Measurements from ENCODE around the gene THOC2. TPM values are rescaled to one million over a fixed set of nuclear protein-coding genes. Genes with fewer than 3 reads are reported as not detected.
"Not testable (repeated sequence)": the region's sequence is repeated elsewhere in the genome, so short reads cannot be mapped to it uniquely, and the experiment has no call there.

The THOC2 gene
- total RNA-seq, 1 experiment from 2014 or later, result 30.6 TPM

DNA sequence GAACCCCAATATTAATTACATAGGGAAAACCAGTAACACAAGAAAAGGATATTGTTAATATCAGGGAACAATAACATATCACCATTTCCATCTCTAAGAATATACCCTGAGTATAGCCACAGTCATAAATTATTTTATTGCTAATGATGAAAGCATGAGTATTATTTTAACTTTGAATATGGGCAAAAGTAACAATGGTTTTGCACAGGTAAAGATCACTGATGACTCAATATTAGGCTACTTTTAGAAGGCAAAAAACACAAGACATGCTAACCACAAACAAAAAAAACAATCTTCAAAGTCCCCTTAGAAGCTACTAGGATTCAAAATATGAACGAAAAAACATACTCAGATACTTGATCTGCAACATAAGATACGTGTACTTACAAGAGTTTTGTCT is 36.5 kb downstream of the THOC2 start:
- Histone ChIP-seq H3K36me3 (peaks cover 10% of the 10 kb centered on the region), H3K9me3 (no peaks in the 10 kb centered on the region), H3K4me3 (no peak overlapping the region), H3K27me3 (no peaks in the 10 kb centered on the region)
- DNase-seq, result no peak

DNA sequence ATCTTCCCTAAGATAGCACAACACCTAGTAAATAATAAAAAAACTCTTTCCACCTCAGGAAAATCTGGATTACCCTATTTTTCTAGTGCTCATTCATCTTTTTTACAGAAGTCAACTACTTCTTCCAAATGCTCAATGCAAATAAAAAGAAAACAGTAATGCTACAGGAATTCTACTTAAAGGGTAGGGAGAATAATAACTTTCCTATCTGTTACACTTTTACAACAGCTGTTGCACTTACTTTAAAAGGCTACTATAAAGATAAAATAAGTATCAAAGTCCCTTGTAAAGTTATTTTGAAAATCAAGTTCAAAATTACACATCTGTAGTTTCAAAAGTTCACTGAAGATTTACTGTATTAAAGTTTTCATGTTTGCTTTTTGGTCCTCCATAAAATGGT is 37.6 kb downstream of the THOC2 start:
- Histone ChIP-seq H3K4me3 (no peak overlapping the region), H3K27me3 (no peaks in the 10 kb centered on the region), H3K9me3 (no peaks in the 10 kb centered on the region), H3K36me3 (peaks cover 10% of the 10 kb centered on the region)
- DNase-seq, result no peak

DNA sequence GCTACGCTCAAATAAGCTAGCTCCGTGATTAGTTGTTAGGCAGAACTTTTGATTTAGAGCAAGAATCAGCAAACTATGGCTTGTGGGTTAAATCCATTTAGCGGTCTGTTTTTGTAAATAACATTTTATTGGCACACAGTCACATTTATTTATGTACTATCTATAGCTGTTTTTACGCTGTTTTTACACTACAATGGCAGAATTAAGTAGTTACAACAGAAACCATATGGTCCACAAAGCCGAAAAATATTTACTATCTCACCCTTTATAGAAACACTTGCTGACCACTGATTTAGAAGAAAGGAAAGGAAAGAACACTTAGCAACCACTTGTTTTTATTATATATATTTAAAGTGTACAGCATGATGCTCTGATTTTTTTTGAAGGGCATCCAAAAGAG is 41.1 kb downstream of the THOC2 start:
- Histone ChIP-seq H3K4me3 (no peak overlapping the region), H3K27me3 (no peaks in the 10 kb centered on the region), H3K9me3 (no peaks in the 10 kb centered on the region), H3K36me3 (peaks cover 10% of the 10 kb centered on the region)
- DNase-seq, result no peak

DNA sequence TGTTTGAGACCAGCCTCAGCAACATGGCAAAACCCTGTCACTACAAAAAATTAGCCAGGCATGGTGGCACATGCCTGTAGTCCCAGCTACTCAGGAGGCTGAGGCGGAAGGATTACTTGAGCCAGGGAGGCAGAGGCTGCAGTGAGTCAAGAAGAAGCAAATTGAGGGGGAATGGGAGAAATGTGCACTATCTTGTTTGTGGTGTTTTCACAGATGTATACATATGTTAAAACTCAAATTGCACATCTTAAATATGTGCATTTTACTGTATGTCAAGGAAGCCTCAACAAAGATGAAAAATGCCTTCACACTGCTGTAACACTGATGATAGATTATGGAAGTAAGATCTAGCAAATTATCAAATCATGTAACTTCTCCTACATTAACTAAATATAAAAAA is 44.3 kb downstream of the THOC2 start:
- no peak for DNase-seq

DNA sequence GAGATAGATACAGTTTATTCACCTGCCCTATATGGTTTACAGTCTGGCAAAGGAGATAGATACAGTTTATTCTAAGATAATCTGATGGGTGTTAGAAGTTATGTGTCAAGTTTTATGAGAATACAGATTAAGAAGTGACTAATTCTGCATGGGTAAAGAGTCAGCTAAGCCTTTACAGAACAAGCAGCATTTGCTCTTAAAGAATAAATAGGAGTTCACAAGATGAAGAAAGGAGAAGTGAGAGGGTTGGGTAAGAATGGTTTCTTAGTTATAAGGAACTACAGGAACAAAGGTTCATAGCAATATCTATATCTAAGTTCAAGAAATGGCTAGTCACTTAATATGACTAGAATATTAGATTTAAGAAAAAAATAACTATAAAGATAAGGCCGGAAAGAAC is 47.6 kb downstream of the THOC2 start:
- no peak for DNase-seq
- H3K27me3 ChIP-seq, result no peaks in the 10 kb centered on the region
- H3K36me3 ChIP-seq, result peaks cover 23% of the 10 kb centered on the region
- no peak overlapping the region for H3K4me3 ChIP-seq
- H3K9me3 ChIP-seq, result no peaks in the 10 kb centered on the region

More for the DNA sequence above, 44.3 kb downstream of the THOC2 start:
- Histone ChIP-seq H3K27me3 (no peaks in the 10 kb centered on the region), H3K9me3 (no peaks in the 10 kb centered on the region), H3K36me3 (peaks cover 18% of the 10 kb centered on the region), H3K4me3 (no peak overlapping the region)

DNA sequence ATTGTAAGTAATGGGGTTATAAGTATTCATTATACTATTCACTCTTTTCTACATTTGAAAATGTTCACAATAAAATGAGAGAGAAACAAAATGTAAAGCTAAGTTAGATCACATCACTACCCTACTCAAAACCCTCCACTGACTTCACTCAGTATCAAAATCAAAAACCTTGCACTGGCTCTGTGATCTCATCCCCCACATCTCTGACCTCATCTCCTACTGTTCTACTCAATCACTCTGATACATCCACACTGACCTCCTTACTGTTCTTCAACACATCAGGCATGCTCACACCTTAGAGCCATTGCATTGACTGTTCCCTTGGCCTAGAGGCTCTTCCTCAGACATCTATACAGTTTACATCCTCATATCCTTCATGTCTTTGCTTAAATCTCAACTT is 50.7 kb downstream of the THOC2 start:
- Histone ChIP-seq H3K9me3 (no peaks in the 10 kb centered on the region), H3K4me3 (no peak overlapping the region), H3K27me3 (no peaks in the 10 kb centered on the region), H3K36me3 (peaks cover 25% of the 10 kb centered on the region)
- no peak for DNase-seq

DNA sequence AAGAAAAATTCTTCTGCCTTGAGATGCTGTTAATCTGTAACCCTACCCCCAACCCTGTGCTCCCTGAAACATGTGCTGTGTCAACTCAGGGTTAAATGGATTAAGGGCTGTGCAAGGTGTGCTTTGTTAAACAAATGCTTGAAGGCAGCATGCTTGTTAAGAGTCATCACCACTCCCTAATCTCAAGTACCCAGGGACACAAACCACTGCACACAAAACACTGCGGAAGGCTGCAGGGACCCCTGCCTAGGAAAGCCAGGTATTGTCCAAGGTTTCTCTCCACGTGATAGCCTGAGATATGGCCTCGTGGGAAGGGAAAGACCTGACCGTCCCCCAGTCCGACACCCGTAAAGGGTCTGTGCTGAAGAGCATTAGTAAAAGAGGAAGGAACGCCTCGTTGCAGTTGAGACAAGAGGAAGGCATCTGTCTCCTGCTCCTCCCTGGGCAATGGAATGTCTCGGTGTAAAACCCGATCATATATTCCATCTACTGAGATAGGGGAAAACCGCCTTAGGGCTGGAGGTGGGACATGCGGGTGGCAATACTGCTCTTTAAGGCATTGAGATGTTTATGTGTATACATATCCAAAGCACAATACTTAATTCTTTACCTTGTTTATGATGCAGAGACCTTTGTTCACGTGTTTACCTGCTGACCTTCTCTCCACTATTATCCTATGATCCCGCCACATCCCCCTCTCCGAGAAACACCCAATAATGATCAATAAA is 53.0 kb downstream of the THOC2 start:
- DNase-seq, H3K9me3 ChIP-seq, H3K4me3 ChIP-seq, H3K27me3 ChIP-seq: not testable (repeated sequence)
- peaks cover 21% of the 10 kb centered on the region for H3K36me3 ChIP-seq

DNA sequence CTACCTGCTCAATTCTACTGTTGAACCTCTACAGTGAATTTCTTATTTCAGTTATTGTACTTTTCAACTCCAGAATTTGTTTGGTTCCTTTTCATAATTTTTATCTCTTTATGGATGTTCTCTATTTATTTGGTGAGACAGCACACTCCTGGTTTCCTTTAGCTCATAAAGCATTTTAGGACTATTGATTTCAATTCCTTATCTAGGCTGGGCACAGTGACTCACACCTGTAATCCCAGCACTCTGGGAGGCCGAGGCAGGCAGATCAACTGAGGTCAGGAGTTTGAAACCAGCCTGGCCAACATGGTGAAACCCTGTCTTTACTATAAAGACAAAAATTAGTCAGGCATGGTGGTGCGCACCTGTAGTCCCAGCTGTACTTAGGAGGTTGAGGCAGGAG is 57.7 kb downstream of the THOC2 start:
- H3K4me3 ChIP-seq, result no peak overlapping the region
- no peaks in the 10 kb centered on the region for H3K9me3 ChIP-seq
- peaks cover 25% of the 10 kb centered on the region for H3K36me3 ChIP-seq
- DNase-seq, result no peak
- H3K27me3 ChIP-seq, result no peaks in the 10 kb centered on the region

DNA sequence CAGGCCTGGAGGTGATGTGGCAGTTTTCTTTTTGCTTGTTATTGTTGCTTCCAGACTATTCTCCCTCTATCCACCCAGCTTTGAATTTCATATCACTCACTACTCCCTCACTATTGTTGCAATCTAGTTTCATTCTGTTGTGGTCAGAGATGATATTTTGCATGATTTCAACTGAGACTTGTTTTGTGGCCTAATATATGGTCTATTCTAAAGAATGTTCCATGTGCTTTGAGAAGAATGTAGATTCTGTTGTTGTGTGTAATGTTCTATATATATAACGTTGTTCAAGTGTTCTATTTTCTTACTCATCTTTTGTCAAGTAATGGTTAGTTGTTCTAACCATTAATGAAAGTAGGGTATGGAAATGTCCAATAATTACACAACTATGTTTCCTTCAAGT is 59.0 kb downstream of the THOC2 start:
- Histone ChIP-seq H3K27me3 (no peaks in the 10 kb centered on the region), H3K4me3 (no peak overlapping the region), H3K36me3 (peaks cover 26% of the 10 kb centered on the region), H3K9me3 (no peaks in the 10 kb centered on the region)
- DNase-seq, result no peak

DNA sequence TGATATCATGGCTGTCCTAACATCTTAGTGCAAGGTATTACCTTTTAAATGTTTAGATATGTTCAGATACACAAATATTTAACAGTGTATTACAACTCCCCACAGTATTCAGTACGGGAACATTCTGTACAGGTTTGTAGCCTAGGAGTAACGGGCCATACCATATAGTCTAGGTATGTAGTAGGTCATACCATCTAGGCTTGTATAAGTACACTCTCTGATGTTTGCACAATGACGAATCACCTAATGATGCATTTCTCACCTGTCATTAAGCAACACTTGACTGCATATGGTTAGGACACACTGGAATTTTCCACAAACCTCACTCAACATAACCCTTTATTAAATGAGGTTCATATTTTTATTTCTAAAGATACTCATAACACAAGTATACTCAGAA is 67.7 kb downstream of the THOC2 start:
- H3K27me3 ChIP-seq, result no peaks in the 10 kb centered on the region
- no peak overlapping the region for H3K4me3 ChIP-seq
- H3K36me3 ChIP-seq, result peaks cover 46% of the 10 kb centered on the region
- DNase-seq, result no peak
- no peaks in the 10 kb centered on the region for H3K9me3 ChIP-seq

DNA sequence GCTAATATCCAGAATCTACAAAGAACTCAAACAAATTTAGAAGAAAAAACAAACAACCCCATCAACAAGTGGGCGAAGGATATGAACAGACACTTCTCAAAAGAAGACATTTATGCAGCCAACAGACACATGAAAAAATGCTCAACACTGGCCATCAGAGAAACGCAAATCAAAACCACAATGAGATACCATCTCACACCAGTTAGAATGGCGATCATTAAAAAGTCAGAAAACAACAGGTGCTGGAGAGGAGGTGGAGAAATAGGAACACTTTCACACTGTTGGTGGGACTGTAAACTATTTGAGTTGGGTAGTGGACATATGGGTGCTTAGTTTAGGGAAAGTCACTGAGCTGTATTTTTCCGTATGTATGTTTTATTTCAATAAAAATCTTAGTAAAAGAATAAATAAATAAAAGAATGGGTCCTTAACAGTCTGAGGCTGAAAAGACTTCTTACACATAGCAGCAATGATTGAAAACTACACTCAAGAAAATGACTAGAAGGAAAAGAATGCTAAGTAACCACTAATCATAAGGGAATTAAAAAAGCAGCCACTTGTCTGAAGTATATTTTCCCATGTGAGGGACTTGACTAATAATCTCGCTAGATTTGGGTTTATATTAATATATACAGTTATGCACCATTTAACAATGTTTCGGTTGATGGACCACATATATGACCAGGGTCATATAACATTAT is 68.2 kb downstream of the THOC2 start:
- not testable (repeated sequence) for H3K4me3 ChIP-seq, H3K27me3 ChIP-seq, DNase-seq, H3K9me3 ChIP-seq
- peaks cover 45% of the 10 kb centered on the region for H3K36me3 ChIP-seq

DNA sequence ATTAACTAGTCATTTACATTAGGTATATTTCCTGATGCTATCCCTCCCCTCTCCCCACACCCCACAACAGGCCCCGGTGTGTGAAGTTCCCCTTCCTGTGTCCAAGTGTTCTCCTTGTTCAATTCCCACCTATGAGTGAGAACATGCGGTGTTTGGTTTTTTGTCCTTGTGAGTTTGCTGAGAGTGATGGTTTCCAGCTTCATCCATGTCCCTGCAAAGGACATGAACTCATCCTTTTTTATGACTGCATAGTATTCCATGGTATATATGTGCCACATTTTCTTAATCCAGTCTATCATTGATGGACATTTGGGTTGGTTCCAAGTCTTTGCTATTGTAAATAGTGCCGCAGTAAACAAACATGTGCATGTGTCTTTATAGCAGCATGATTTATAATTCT is 69.1 kb downstream of the THOC2 start:
- DNase-seq, H3K4me3 ChIP-seq, H3K27me3 ChIP-seq: not testable (repeated sequence)

DNA sequence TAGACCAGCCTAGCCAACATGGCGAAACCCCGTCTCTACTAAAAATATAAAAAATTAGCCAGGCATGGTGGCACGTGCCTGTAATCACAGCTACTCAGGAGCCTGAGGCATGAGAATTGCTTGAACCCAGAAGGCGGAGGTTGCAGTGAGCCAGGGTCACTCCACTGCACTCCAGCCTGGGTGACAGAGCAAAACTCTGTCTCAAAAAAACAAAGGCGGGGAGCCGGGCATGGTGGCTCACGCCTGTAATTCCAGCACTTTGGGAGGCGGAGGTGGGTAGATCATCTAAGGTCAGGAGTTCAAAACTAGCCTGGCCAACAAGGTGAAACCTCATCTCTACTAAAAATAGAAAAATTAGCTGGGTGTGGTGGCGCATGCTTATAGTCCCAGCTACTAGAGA is 76.3 kb downstream of the THOC2 start:
- H3K27me3 ChIP-seq, H3K4me3 ChIP-seq, DNase-seq, H3K9me3 ChIP-seq: not testable (repeated sequence)
- H3K36me3 ChIP-seq, result peaks cover 12% of the 10 kb centered on the region; the same call in 1 of the 2 replicates

More for the DNA sequence above, 69.1 kb downstream of the THOC2 start:
- H3K36me3 ChIP-seq, result peaks cover 45% of the 10 kb centered on the region
- not testable (repeated sequence) for H3K9me3 ChIP-seq

DNA sequence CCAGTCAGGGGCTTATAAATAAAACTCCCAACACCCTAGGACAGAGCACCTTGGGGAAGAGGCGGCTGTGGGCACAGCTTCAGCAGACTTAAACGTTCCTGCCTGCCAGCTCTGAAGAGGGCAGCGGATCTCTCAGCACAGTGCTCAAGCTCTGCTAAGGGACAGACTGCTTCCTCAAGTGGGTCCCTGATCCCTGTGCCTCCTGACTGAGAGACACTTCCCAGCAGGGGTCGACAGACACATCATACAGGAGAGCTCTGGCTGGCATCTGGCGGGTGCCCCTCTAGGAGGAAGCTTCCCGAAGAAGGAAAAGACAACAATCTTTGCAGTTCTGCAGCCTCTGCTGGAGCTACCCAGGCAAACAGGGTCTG is 84.1 kb downstream of the THOC2 start:
- H3K4me3 ChIP-seq, DNase-seq: not testable (repeated sequence)

DNA sequence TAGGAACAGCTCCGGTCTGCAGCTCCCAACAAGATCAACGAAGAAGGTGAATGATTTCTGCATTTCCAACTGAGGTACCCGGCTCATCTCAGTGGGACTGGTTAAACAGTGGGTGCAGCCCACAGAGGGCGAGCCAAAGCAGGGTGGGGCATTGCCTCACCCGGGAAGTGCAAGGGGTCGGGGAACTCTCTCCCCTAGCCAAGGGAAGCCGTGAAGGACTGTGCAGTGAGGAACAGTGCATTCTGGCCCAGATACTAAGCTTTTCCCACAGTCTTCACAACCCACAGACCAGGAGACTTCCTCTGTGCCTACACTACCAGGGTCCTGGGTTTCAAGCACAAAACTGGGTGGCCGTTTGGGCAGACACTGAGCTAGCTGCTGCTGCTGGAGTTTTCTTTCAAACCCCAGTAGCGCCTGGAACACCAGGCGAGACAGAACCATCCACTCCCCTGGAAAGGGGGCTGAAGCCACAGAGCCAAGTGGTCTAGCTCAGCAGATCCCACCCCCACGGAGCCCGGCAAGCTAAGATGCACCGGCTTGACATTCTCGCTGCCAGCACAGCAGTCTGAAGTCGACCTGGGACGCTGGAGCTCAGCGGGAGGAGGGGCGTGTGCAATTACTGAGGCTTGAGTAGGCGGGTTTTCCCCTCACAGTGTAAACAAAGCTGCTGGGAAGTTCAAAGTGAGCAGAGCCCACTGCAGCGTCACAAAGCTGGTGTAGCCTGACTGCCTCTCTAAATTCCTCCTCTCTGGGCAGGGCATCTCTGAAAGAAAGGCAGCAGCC is 84.6 kb downstream of the THOC2 start:
- DNase-seq, result no peak
- H3K9me3 ChIP-seq, result no peaks in the 10 kb centered on the region
- H3K27me3 ChIP-seq, result no peaks in the 10 kb centered on the region

More for the DNA sequence above, 84.1 kb downstream of the THOC2 start:
- not testable (repeated sequence) for H3K27me3 ChIP-seq, H3K9me3 ChIP-seq
- H3K36me3 ChIP-seq, result peaks cover 12% of the 10 kb centered on the region

DNA sequence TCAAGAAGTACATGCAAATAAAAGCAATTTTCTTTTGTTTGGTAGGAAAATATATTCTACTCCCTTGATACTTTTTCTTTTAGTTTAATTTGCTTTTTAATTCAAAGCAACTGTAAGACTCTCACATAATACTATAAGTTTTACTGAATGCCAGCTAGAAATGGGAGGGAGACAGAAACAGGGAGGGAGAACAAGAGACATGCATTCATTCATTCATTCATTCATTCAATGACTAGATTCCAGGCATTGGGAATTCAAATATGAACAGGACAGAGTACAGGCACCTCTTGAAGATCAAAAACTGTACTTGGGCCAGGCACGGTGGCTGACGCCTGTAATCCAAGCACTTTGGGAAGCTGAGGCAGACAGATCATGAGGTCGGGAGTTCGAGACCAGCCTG is 85.6 kb downstream of the THOC2 start:
- no peaks in the 10 kb centered on the region for H3K9me3 ChIP-seq
- H3K4me3 ChIP-seq, result no peak overlapping the region
- H3K27me3 ChIP-seq, result no peaks in the 10 kb centered on the region
- DNase-seq, result no peak
- H3K36me3 ChIP-seq, result peaks cover 12% of the 10 kb centered on the region

More for the DNA sequence above, 84.6 kb downstream of the THOC2 start:
- Histone ChIP-seq H3K4me3 (no peak overlapping the region), H3K36me3 (peaks cover 12% of the 10 kb centered on the region)

DNA sequence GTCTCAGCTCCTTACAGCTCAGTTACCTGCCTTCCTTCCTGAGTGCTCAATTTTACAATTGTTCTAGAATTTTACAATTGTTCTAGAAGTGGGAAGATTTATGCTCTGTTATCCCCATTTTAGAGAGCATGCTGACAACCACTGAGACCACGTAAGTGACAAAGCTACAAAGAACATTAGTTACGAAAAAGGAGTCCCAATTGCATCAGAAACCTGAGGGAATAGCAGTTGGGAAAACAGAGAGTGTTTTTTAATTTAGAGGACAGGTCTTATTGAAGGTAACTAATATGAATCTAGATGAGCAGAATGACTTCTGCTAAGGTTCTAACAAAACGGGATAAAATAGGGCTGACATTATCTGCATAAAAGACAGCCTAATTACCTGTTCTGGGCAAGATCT is 103.3 kb downstream of the THOC2 start:
- DNase-seq, result no peak
- Histone ChIP-seq H3K4me3 (no peak overlapping the region), H3K27me3 (no peaks in the 10 kb centered on the region), H3K36me3 (peaks cover 49% of the 10 kb centered on the region), H3K9me3 (no peaks in the 10 kb centered on the region)

Data from MG63 (cell line).